Stimulated activated CD4-positive, alpha-beta T cell treated with anti-CD3 and anti-CD28 coated beads, Interleukin-12 subunit alpha, Interleukin-12 subunit beta, amount 100 ng/mL, for 24 hours (primary cell): ENCODE data around the gene SMCO3.
A peak's percentile ranks its signal among the peaks of the same experiment; 100 is the strongest.
"Not testable (repeated sequence)": the region's sequence is repeated elsewhere in the genome, so short reads cannot be mapped to it uniquely, and the experiment has no call there.

Source experiments
- DNase-seq, 2 experiments: peaks; one replicate each; pipeline ENCODE4 v3.0.0-alpha.2; 2020; ENCODE audit warnings: low read depth in 2 of 2

SMCO3 gene

DNA sequence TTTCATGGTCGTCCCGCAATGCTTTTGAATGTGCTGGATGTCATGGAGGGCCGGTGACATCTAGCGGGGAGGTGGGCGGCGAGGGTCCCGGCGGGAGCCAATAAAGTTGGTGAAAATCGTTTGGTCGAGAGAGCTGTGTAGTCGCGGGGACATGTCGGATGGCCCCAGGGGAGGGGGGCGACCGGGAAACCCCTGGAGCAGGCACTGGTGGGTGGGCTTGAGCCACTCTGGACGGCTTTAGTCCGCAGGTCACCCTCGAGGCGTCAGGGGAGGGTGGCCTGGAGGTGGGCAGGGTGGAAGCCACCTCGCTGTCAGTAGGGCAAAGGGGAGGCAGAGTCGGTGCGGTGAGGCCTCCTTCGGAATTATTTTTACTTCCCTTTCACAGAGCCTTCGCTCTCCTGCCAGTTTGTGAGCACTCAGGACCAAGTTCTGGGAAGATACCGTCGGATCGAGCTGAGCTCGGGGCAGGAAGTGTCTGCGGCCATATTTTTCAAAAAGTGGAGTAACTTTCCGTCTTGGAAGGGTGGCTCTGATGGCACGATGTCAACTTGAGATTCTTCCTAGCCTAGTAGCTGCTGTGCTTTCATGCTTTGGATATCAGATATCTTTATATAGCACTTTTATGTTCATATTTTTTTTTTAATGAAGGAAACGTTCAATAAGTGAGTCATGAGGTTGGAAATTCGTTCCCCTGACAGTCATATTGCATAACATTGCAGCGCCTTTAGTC, 38.9 kb downstream of the SMCO3 start:
- peak in 1 of 2 experiments; percentile 17 for DNase-seq

DNA sequence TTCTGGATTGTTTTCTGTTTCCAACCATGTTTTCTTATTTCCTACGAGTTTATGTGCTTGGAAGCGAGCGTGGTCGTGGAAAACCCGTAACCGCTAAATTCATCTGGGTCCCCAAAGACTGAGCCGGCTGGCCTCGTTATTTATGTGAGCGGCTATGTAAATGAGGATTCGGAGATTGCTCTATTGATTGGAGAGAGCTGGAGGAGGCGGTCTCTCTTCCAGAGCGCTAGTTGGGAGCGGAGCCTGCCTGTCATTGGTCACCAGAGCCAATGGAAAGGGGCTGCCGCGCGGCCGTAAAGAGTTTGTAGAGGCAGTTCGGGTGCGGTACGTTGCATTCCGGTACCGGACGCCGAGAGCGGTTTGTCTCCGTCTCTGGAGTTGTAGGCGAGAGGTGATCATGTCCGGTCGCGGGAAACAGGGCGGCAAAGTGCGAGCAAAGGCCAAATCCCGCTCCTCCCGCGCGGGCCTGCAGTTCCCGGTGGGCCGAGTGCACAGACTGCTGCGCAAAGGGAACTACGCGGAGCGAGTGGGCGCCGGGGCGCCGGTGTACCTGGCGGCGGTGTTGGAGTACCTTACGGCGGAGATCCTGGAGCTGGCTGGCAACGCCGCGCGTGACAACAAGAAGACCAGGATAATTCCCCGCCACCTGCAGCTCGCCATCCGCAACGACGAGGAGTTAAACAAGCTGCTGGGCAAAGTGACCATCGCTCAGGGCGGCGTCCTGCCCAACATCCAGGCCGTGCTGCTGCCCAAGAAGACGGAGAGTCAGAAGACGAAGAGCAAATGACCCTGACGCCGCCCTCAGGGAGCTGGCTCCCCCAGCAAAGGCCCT, 39.7 kb downstream of the SMCO3 start:
- DNase-seq = peak; percentile 75 to 81

GRCh38 chr12:14773685-14774073, 40.3 kb downstream of the SMCO3 start:
- DNase-seq = no peak

GRCh38 chr12:14772946-14773345, 41.0 kb downstream of the SMCO3 start:
- no peak for DNase-seq

DNA sequence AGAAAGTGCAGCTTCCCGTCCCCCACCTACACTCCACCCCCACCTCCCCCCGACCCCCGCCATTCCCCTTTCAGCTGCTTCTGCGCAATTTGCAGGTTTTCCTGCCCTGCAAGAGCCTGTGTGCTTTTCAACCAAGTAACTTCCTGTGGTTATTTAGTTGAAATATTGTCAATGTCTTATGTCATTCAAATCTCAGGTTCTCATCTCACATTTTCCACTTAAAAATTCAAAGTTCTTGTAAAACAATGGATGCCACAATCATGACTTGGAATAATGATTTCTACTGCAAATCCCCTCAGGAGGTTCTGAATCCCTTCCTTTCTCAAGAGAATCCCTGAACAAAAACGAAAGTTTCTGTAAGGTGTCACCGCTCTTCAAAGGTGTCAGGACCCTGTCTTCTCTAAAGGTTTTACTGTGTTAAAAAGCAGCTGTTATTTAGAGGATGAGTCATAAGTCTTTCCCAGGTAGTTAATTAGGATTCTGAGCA, 42.3 kb downstream of the SMCO3 start:
- no peak for DNase-seq

DNA sequence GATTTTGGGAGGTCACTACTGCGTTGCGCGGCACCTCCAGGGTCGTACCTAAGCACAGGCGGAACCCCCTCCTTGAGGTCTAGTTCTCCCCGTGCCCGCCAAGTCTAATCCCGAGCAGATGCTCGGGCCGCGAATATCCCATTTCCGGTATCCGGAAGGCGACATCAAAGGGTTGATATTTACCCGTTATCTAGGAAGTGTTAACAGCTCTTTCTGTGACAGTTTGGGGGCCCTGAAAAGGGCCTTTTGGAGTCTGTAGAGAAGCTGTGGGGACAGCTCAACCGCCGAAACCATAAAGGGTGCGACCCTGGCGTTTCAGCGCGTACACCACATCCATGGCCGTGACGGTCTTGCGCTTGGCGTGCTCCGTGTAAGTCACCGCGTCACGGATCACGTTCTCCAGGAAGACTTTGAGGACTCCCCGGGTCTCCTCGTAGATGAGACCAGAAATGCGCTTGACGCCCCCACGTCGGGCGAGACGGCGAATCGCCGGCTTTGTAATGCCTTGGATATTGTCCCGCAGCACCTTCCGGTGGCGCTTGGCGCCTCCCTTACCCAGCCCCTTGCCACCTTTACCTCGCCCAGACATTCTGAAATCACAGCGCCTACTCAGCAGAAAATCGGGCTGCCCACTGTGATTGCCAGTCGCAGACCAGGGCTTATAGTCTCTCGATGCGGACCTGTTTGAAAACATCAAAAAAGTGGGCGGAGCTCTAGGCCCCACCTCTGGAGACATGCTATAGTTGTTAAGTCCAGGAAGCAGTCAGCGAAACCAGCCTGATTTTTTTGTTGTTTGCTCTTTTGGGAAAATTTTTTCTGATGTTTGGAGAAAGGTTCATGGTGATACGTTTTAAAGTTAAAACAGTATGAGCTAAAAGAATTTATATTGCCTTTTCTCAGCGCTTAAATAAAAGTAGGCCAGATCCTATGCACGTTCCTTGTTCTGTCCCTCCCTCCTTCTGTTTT, 43.2 kb downstream of the SMCO3 start:
- peak; percentile 83 to 94 for DNase-seq

DNA sequence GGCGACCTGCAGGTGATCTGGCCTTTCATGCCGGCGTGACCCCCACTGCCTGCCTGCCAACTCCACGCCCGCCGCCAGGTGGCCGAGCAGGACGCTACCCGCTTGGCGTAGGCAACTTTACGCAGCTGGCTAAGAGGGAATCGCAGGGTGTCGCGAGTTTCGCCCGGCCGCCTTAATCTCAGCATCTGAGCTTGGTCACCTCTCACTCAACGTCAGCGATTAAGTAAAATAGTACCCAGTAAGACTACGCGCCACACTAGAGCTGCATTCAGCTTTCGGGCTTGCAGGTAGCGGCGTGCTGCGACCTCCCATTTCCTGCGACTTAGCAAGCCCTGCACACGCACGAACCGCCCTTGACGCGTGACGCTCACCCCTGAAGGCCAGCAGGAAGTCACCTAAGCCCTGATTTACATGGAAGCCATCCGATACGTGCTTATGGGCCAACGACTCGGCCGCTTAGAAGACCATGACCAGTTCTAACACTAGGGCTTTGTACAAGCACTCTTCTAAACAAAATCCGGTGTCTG, 44.0 kb downstream of the SMCO3 start:
- DNase-seq = peak; percentile 74 to 83

DNA sequence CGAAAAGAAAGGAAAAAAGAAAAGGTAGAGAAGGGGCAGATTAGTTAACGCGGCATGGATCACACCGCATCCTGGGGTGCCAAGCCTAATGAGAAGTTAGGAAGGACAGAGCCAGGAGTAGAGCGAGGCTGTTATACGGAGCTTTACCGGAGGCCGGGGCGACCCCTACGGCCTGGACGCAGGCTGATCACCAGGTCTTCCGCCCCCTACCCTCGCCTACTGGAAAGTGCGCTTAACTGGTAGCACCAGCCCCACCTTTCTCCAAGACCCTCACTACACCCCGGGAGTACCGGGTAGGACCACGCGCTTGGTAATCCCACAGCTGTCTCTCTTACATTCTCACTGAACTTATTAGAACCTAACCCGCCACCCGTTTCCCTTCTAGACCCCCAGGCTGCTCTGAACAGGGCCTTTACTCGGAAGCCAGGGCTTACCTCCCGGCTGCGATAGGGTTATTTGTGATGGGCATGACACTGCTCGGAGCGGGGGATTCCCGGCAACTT, 44.5 kb downstream of the SMCO3 start:
- no peak for DNase-seq

DNA sequence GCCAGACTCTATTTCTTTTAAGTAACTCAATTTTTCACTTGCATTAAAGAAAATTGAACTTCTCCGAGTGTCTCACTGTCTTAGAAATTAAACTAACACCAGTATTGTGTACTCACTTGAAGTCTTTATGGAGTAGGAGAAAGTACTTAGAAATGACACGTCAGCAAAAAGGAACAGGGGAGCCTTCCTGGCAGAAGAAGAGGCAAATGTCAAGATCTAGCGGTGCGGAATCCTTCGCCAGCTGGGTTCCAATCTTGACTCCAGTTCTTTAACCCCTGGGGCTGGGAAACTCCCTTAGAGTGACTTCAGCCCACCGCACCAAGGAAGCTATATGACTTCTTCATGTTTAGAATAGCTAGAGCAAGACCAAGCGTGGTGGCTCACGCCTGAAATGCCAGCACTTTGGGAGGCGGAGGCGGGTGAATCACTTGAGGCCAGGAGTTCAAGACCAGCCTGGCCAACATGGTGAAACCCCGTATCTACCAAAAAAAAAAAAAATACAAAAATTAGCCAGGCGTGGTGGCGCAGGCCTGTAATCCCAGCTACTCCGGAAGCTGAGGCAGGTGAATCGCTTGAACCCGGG, 45.1 kb downstream of the SMCO3 start:
- DNase-seq = peak; percentile 19 to 27

DNA sequence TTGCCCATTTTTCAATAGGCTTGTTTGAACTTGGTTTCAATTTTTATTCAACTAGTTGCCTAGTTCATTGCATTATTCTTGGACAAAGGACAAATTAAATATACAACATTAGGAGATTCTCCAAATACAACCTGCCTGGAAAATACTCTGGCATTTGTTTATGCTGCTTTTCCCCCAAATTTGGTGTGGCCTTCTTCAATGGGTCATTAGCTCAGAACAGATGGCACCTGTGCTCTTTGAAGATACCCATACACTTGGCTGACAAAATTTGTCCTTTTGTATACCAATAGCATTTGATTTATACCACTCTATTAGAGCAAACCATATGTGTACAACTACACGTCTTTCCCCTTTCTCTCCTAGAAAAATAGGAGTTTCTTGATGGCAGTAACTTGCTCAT, 46.4 kb downstream of the SMCO3 start:
- DNase-seq = no peak

DNA sequence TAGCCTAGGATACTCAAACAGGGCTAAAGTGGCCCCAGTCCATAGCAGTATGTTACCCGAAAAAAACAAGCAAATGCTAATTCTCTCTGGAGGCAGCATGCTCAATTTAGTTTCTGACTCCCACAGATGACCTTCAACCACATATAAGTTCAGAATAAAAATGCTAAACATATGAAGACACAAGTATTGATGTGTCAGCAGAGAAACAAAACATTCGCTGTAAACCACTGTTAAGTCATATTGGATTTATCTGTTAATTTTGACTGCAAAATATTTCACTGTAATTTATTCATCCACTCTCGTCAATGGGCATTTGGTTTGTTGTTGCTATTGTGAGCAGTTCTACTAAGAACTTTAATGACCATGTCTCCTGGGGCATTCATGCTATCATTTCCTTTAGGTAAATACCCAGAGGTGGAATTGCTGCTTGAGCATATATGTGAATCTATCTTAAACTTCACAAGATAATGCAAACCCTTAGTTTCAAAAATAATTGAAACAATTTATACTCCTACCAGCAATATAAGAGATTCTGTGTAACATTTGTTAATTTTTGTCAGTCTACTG, 47.2 kb downstream of the SMCO3 start:
- DNase-seq = no peak

GRCh38 chr12:14766020-14766419, 48.0 kb downstream of the SMCO3 start:
- DNase-seq = not testable (repeated sequence)

GRCh38 chr12:14765398-14765797, 48.6 kb downstream of the SMCO3 start:
- DNase-seq = no peak

GRCh38 chr12:14759711-14760280, 54.2 kb downstream of the SMCO3 start:
- not testable (repeated sequence) for DNase-seq

DNA sequence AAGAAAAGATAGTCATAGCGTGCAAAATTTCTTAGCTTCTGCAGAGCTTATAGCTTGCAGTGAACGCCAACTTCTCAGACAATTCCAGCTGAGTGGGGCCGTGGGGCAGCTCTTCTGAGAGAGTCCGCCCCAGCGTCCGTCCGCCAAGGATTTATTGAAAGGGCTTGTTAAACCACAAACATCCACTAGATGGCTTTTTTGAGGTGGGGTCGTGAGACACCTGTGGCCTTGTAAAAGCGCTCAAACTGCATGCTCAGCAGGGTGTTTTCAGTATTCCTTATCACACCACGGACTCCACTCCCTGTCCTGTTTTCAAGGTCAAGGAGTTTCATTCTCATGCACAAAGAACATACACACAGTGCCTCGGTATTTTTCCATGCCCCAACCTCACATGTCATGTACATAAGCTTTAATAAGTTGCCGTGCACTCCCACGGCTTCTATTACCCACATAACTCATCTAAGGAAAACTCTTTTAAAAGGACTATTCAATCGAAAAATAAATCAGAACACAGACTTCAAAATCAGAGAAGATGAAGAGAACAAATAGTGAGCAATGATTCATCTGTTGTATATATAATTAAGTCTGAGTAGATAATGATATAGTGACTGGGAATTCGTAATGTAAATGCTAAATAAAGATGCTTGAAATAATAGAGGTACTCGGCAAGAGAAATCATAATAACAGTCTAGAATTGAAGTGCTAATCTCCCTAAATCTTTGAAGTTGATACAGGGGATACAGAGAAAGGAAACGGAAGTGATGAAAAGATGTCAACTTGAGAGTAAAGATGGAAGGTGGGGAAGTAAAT, 57.4 kb downstream of the SMCO3 start:
- DNase-seq = no peak
